GM18868 (cell line): ENCODE measurements around the gene SMIM33.
A peak's percentile ranks its signal among the peaks of the same experiment; 100 is the strongest.
"Not testable (repeated sequence)": the region's sequence is repeated elsewhere in the genome, so short reads cannot be mapped to it uniquely, and the experiment has no call there.

Source experiments
- ATAC-seq: cut with Tn5 transposase; IDR thresholded peaks from one replicate; pipeline ENCODE4 v1.9.1; 2021; ENCODE audit warnings: mild to moderate bottlenecking, moderate library complexity; ENCODE audit not compliant: unreplicated experiment

Gene SMIM33

DNA sequence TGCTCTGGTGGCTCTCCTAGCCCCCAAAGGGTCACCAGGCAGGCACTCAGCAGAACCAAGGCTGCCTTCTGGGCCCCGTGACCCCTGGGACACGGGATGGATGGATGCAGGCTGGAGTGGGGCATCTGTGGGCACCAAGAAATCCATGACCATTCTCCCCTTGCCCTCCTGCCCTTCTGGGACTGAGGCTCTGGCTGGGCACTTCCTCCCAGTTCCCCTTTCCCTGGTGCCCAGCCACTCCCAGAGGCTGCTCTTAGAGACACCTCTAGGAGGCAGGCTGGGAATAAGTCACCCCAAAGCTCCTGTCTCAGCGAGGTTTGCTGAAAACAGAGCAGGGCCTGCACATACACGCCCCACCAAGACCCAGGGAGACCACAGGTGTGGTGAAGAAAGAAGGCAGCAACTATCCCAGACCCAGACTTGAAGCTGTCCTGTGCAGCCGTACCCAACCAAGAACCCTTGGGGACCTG lies 10.8 kb downstream of the SMIM33 start:
- peak; percentile 16 for ATAC-seq

DNA sequence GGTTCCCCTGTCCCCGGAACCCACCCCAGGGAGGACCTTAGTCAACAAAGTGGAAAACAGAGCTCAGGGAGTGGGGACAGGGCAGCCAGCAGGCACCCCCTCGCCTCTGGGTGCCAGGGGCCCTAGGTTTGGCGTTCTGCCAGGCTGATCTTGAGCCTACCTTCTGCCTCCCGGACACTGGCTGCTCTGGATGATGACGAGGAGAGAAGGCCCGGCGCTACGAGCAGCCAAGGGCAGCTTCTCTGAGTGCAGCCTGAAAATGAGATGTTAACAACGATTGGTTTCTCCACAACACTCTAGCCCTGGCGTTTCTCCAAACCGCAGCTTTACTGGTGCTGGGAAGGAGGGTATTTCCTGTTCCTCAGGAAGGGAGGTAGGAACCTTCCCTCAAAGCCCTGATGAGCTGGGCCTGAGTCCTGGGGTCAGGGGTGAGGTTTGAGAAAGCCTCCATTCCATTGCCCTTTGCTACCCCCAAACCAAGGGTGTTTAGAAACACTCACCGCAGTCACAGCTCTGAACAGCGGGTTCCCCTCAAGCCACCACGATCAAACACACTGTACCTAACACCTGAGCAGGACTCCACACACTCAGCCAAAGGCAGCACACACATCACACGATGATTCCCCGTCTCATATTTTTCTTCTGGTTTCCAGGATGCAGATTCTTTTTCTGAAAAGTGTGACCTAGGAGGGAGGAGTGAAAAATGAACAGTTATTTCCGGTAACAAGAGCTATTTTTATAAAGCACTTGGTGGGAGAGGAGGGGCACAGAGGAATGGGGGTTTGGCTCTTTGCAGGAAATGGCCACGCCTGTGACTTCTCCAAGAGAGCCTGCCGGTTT lies 11.5 kb downstream of the SMIM33 start, which contains the start of gene STING1:
TSS of gene STING1 (minus strand) at position 709 of the 840 bp plus-strand sequence. CDS start 1,054 bp downstream, outside the sequence.
- peak; percentile 64 for ATAC-seq

DNA sequence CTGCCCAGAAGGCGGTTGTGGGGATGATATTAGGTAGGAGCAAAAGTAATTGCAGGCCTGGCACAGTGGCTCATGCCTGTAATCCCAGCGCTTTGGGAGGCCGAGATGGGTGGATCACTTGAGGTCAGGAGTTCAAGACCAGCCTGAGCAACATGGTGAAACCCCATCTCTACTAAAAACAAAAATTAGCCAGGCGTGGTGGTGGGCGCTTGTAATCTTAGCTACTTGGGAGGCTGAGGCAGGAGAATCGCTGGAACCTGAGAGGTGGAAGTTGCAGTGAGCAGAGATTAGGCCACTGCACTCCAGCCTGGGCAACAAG lies 12.0 kb downstream of the SMIM33 start:
- not testable (repeated sequence) for ATAC-seq

DNA sequence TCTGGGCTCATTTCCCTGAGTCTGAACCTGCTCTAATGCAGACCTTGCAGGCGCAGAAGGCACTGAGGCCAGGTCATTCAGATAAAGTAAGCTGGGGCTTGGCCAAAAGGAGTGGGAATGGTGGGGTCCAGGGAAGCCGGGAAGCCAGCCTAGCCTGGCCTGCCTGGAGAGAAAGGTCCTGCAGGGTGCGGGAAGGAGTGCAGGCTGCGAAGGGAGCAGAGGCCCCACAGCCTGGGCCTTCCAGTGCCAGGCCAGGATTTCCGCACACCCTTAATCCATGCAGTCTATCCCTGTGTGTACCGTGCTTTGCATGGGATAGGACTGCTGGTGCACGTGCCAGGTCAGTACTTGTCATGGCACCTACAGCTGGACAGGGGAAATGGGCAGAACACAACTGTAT lies 15.4 kb downstream of the SMIM33 start:
- ATAC-seq, result no peak

DNA sequence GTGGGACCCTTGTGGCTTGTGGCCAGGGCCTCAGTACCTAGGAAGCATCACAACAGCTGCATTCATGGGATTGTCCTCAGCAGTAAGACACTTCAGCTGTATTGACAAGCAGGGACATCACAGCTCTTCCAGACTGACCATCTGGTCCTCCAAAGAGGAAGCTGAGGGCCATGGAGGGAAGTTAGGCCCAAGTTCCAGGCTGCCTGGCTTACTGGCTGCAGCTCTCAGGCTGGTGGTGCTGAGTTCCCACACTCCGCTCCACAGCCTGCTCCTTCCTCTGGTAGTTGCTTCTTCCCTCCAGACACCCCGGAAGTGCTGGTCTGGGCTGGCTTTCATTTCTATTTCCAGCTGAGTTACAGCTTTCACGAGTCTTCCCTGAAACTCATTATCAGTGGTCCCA lies 17.5 kb downstream of the SMIM33 start:
- no peak for ATAC-seq

DNA sequence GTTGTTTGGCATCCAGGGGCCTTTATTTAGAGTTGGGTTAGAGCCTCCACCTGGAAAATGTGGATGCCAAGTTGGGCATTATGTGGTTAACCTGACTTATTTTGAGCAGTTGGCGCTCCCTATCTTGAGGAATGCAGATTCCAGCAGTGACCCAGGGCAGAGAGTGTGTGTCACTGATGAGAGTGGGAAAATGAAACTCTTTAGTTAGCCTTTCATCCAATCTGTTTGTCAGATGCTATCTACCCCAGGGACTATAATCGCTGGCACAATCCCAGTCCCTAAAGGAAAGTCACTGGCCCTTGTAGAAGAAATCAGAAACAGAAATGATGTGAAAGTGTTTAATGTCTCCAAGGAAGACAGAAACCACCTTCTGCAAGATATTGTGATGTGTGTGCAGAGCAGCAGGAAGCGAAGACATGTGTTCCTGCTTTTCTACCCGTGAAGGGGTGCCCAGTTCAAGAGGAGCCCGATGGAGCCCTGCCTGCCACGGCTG lies 21.9 kb downstream of the SMIM33 start:
- ATAC-seq, result no peak

DNA sequence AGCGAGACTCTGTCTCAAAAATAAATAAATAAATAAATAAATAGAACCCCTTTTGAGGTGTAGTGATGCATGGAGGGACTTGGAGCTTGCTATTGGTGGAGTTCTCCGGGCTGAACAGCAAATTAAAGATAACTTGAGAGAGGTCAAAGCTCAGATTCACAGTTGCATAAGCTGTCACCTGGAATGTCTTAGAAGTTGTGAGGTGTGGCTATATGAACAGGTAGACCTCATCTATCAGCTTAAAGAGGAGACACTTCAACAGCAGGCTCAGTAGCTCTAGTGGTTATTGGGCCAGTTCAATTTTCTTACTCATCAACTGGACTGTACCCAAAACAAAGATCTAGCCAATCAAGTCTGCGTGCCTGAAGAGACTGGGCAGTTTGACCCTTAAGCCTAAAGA lies 23.5 kb downstream of the SMIM33 start:
- ATAC-seq, result no peak

DNA sequence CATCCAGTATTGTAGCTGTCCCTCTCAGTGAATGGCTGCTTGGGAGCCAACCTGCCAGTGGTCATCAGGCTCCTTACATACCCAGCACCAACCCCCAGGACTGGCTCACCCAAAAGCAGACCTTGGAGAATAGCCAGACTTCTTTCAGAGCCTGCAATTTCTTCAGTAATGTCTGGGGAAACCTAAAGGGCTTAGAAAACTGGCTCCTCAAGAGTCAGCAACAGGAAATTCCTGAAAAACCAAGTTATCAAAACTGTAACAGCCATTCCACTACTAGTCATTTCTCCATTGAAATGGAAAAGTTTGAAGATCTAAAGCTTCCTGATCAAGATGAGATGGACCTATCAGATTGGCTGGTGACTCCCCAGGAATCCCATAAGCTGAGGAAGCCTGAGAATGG lies 24.0 kb downstream of the SMIM33 start:
- ATAC-seq, result no peak

DNA sequence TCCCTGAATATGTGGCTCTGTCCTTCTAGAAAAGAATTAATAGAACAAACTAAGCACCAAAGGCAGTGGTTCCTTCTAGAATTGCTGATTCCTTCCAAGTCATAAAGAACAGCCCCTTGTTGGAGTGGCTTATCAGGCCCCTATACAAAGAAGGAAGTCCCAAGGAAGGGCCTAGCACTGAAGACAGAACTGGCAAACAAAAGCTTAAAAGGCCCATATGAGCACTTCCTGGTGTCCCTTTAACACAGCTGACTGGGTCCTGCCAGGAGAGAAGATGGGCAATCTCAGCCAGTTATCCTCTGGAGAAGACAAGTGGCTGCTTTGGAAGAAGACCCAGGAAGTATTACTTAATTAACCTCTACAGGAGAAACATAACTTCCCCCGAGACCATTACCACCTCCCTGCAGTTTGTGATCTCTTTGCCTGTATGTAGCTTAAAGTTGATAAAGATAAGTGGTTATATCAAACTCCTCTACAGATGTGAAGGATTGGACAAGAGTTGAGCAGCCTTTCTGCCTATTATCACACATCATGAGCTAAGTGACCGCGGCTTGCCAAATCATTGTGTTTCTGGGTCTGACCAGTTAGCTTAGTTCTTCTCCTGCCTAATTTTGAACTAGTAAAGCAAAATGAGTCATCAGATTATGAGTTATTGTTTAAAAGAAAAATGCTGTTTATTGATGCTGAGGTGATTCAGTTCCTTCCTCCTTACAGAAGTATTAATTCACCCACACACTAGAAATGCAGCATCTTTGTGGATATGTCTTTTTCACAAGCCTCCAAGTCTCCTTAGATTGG lies 25.0 kb downstream of the SMIM33 start:
- ATAC-seq, result no peak

DNA sequence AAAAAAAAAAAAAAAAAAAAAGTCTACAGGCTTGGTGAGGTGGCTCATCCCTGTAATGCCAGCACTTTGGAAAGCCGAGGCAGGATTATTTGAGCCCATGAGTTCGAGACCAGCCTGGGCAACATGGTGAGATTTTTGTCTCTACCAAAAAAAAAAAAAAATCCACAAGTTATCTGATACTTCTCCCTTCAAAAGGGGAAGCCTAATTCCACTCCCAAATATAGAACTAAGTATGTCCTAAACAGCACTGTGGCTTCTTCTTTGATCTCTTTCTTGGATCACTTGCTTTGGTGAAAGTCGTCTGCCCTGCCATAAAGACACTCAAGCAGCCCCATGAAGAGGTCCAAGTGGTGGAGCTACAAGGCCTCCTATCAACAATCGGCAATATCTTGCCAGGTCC lies 30.6 kb downstream of the SMIM33 start:
- ATAC-seq, result no peak

DNA sequence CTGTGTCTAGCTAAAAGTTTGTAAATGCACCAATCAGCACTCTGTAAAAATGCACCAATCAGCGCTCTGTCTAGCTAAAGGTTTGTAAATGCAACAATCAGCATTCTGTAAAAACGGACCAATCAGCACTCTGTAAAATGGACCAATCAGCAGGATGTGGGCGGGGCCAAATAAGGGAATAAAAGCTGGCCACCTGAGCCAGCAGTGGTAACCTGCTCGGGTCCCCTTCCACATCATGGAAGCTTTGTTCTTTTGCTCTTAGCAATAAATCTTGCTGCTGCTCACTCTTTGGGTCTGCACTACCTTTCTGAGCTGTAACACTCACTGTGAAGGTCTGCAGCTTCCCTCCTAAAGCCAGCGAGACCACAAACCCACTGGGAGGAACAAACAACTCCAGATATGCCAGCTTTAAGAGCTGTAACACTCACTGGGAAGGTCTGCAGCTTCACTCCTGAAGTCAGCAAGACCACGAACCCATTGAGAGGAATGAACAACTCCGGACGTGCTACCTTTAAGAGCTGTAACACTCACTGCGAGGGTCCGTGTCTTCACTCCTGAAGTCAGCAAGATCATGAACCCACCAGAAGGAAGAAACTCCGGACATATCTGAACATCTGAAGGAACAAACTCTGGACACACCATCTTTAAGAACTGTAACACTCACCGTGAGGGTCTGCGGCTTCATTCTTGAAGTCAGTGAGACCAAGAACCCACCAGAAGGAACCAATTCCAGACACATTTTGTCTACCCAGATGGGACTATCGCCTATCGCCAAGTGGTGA lies 32.4 kb downstream of the SMIM33 start:
- not testable (repeated sequence) for ATAC-seq

DNA sequence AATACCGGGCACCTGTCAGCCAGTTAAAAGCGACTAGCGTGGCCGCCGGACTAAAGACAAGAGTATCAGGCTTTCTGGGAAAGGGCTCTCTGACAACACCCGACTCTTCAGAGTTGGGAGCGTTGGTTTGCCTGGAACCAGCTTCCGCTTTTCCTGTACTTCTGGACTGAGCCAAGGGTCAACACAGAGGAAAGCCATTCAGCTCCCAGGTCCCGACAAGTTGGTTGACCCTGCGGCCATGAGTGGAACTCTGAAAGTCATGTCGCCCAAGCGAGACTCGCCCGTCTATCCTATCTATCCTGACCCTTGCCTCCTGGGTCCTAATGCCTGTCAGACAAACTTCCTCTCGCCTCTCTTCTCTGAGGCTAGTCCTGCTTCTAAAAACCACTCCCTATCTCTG lies 33.1 kb downstream of the SMIM33 start:
- not testable (repeated sequence) for ATAC-seq

DNA sequence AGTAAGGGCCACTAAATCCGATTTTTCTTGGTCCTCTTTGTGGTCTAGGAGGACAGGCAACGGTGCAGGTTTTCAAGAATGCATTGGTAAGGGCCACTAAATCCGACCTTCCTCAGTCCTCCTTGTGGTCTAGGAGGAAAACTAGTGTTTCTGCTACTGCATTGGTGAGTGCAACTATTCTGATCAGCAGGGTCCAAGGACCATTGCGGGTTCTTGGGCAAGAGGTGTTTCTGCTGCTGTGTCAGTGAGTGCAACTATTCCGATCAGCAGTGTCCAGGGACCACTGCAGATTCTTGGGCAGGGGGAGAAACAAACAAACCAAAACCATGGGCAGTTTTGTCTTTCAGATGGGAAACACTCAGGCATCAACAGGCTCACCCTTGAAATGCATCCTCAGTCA lies 33.9 kb downstream of the SMIM33 start:
- not testable (repeated sequence) for ATAC-seq

DNA sequence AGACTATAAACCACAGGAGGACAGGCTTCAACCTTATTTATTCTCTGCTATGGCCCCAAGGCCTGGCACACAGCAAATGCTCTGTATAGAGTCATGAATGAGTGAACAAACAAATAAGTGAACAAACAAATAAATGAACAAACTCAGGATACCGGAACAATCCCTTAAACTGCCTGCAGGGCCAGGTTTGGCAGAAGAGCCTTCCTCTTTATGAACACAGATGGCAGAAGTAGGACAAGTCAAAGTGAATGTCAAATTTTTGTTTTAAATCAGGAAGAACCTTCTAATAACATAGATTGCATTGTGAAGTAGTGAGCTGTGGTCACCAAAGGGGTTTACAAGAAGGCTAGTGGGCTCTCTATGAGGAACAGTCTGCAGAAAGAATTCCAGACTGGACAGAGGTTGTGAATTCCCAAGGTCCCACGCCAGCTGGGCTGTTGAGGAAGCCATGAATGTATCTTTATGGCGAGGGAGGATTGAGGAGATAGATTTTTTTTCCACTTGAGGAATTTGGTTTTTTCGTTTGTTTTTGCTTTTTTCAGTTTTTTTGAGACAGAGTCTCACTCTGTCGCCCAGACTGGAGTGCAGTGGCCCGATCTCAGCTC lies 42.1 kb downstream of the SMIM33 start:
- no peak for ATAC-seq

DNA sequence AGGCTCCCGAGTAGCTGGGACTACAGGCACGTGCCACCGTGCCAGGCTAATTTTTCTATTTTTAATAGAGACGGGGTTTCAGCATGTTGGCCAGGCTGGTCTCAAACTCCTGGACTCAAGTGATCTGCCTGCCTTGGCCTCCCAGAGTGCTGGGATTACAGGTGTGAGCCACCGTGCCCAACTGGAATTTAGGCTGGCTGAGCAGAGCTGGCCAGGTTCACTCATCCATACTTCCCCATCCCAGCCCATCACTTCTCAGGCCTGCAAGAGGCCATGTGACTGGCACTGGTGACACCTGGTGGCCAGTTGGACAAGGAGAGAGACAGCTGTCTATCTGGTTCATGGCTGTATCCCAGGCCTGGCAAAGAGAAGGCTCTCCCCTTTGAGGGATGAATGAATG lies 42.6 kb downstream of the SMIM33 start:
- ATAC-seq, result peak; percentile 57

DNA sequence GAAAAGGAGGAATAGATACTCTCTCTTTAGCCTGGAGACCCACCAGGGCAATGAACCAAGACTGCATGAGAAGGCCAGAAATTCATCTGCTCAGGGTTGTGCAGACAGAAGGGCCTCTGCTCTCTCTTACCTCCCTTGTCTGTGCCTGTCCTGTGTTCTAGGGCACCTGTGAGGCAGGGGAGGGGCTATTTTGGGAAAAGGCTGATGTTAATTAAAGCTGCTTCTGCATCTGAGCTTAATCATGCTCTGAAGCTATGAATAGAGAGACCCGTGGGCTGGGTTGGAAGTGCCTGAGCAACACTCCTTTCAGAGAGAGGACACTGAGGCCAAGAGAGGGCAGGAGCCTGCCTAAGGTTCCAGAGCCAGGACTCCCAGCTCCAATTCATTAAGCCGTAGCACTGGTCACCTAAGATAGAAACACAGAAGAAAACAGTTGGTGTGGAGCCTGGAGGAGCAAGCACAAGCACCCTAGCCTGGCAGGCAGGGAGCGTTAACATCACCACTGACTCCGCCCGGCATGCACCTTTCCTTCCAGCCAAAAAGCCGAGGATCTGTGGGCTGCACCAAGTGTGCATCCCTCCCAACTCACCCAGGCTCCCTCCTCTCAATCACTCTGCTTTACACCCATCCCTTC lies 43.2 kb downstream of the SMIM33 start:
- no peak for ATAC-seq

DNA sequence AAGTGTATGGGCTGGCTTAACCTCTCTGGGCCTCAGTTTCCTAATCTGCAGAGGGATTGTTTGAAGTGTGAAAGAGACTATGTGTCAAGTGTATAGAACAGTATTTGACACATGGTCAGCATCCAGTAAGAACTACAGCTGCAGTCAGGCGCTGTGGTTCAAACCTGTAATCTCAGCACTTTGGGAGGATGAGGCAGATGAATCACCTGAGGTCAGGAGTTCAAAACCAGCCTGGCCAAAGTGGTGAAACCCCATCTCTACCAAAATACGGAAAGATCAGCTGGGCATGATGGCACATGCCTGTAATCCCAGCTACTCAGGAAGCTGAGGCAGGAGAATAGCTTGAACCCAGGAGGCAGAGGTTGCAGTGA lies 43.7 kb downstream of the SMIM33 start:
- ATAC-seq, result no peak

DNA sequence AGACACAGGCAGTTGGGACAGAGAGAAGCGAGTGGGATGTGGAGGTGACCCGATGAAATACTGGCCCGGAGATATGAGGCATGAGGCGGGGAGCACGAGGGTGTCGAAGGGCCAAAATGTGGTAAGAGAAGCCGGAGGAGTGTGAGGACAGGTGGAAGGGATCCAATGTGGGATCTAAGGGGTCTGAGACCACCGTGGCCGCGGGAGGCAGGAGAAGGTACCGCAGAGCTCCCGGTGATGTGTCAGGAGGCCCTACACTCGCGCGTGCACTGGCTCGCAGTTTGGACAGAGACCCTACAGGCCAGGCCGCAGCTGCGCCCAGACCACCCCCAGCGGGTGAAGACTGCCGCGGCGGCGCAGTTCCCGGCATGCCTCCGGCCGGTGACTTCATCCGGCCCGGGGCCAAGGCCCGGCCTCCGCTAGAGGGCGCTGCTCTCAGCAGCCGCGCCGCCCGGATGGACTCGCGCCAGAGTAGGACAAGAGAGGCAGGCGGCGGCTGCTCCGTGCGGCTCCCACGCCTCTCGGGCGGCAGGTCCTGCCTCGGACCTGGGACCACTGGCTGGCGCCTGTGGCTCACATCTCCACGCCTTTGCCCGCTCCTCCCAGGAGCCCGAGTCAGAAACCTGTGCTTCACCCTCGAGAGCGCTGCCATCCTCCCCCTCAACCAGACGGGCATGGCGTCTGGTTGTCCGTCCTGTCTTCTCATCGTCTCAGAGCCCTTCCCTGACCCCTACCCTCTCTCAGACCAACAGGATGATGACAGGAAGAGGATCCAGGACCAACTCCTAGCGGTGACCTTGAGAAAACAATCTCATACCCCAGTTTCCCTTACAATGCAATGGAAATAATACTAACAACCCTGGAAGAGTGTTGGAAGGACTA lies 47.1 kb downstream of the SMIM33 start:
- peak; percentile 84 for ATAC-seq
